Bladder microvascular endothelial cell (primary cell): ENCODE measurements around the gene RPS14. TPM values are rescaled to one million over a fixed set of nuclear protein-coding genes. Genes with fewer than 3 reads are reported as not detected.

ENCODE experiments used
- total RNA-seq: library from RNA; depleted of rRNA; stranded (reverse); fragments of >200 nt; gene quantifications from 2 replicates; pipeline ENCODE4 v1.2.3, GENCODE V29; 2014

RPS14 gene
- total RNA-seq = 1,844 and 3,563 TPM in 2 replicates

DNA sequence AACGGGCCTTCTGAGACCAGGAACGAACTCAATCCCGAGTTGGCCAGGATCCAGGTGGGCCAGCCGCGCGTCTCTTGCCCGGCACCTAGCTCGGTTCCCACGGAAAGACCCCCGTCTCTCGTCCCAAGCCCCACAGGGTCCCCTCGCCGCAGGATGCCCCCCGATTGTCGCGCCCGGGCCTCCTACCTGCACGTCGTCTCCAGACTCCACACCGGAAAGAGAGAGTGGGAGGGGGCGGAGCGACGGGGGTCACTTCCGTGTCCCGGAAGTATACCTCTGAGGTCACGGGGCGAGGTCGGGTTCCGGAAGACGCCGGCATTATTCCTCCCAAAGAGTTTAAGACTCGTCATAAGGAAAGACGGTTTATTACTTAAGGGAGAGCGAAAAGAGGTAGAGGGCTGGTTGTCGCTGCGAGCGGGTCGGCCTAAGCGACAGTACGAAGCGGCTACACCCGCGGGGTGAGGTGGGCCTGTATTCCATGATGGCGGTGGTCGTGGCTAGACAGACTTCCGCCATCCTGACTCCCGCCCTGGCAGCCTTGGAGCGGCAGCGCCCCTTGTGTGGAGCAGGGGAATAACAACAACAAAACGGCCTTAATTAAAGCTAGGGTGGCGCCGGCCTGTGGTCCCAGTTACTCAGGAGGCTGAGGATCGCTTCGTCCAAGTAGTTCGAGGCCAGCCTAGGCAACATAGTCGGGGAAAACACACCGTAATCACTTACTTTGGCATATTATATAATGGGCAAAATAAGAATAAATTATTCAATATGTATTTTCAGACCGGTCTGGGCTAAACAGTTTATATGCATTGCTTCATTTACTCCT is at the start of gene RPS14:
Gene RPS14 (minus strand): TSS at position 223 of the 823 bp plus-strand sequence. CDS start 2,006 bp downstream, outside the sequence.

DNA sequence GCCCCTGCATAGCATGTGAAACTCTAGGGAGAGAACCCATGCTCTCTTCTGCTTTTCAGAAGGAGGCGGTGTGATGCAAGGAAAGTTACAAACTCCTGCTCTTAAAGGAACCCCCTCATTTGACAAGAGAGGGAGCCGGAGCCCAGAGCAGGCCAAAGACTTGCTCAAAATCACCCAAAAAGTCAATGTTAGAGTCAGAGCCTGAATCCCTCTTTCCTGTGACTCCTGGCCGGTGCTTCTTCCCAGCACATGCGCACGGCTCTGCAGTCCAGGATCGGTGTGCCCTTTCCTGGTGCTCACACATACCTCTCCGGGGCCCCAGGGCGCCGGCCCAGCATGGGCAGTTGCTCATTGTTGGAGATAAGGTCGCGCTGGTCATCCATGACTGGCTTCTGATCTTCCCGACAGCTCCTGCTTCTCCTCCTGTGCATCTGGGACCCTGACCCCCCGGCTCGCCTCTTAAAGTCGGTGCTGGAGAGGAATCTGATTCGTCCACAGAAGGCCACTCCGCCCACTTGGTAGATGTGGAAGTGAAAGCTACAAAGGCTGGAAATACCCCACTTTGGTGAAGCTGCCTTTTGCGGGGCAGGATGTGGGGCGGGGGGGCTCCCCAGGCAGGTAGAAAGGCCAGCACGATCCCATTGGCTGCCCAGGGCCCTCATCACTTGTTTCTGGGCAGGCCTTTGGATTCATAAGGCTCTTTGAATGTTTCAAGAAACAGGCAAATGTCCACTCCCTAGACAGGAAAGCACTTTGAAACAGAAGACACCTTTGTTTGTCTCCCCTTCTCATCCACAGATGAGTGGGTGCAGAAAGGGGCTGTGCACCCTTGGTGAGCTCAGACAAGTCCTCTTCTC is 37.0 kb downstream of the RPS14 start, which contains the start of gene CD74:
Gene CD74 (minus strand): TSS at position 592 of the 857 bp plus-strand sequence. CDS start 161 bp downstream, at position 431.

Other genes starting within 250 kb of the RPS14 start
- not detected in 2 replicates for gene CAMK2A, start 160.0 kb downstream of the RPS14 start, total RNA-seq
- gene ARSI, start 146.8 kb downstream of the RPS14 start, total RNA-seq = 0.16 and 0.63 TPM in 2 replicates
- 10.7 and 22.2 TPM in 2 replicates for gene TCOF1, start 92.0 kb downstream of the RPS14 start, total RNA-seq
- gene CD74, start 36.8 kb downstream of the RPS14 start, total RNA-seq = 5.7 and 10.7 TPM in 2 replicates
- 33.5 and 57.0 TPM in 2 replicates for gene NDST1, start 58.4 kb upstream of the RPS14 start, total RNA-seq
- gene SYNPO, start 190.9 kb upstream of the RPS14 start, total RNA-seq = 7.1 and 30.4 TPM in 2 replicates
- 0.16 and 0.88 TPM in 2 replicates for gene MYOZ3, start 211.5 kb upstream of the RPS14 start, total RNA-seq